NCI-H774 (cell line): ENCODE results near the gene MGAT5.
A peak's percentile ranks its signal among the peaks of the same experiment; 100 is the strongest.

Experiments
- DNase-seq: peaks from one replicate; lab custom pipeline; 2025; lab: John Stamatoyannopoulos, UW

The MGAT5 gene

GRCh38 chr2:134449751-134450513 lies 196.1 kb downstream of the MGAT5 start:
- DNase-seq = no peak

- no peak for DNase-seq
Measured at GRCh38 chr2:134451347-134451630, 197.4 kb downstream of the MGAT5 start.

- no peak for DNase-seq
Measured at GRCh38 chr2:134452042-134452733, 198.3 kb downstream of the MGAT5 start.

GRCh38 chr2:134453476-134453875 lies 199.6 kb downstream of the MGAT5 start:
- no peak for DNase-seq

- DNase-seq = no peak
Measured at GRCh38 chr2:134453973-134454372, 200.1 kb downstream of the MGAT5 start.

- no peak for DNase-seq
Measured at GRCh38 chr2:134454426-134454825, 200.6 kb downstream of the MGAT5 start.

GRCh38 chr2:134454931-134455330 lies 201.1 kb downstream of the MGAT5 start:
- no peak for DNase-seq

GRCh38 chr2:134455426-134455825 lies 201.6 kb downstream of the MGAT5 start:
- DNase-seq = no peak

- no peak for DNase-seq
Measured at GRCh38 chr2:134457353-134457752, 203.5 kb downstream of the MGAT5 start.

- no peak for DNase-seq
Measured at GRCh38 chr2:134457765-134458472, 204.0 kb downstream of the MGAT5 start.

- no peak for DNase-seq
Measured at GRCh38 chr2:134458473-134458853, 204.6 kb downstream of the MGAT5 start.

- no peak for DNase-seq
Measured at GRCh38 chr2:134458950-134459349, 205.1 kb downstream of the MGAT5 start.

GRCh38 chr2:134459706-134460406 lies 206.0 kb downstream of the MGAT5 start:
- DNase-seq = no peak

- peak; percentile 73 for DNase-seq
Measured at GRCh38 chr2:134460583-134460998, 206.7 kb downstream of the MGAT5 start.

GRCh38 chr2:134461511-134461910 lies 207.6 kb downstream of the MGAT5 start:
- DNase-seq = no peak

- no peak for DNase-seq
Measured at GRCh38 chr2:134462275-134462674, 208.4 kb downstream of the MGAT5 start.

GRCh38 chr2:134462791-134463698 lies 209.2 kb downstream of the MGAT5 start:
- DNase-seq = no peak

- DNase-seq = no peak
Measured at GRCh38 chr2:134463699-134464022, 209.8 kb downstream of the MGAT5 start.

- DNase-seq = no peak
Measured at GRCh38 chr2:134465228-134466105, 211.6 kb downstream of the MGAT5 start.

- peak; percentile 19 for DNase-seq
Measured at GRCh38 chr2:134466141-134466540, 212.3 kb downstream of the MGAT5 start.

- DNase-seq = no peak
Measured at GRCh38 chr2:134468164-134468563, 214.3 kb downstream of the MGAT5 start.
